ENCODE results near the gene EDNRB.

GRCh38 chr13:77896536-77896935 lies 22.1 kb downstream of the EDNRB start:
- TF ChIP-seq, protein P1, sequence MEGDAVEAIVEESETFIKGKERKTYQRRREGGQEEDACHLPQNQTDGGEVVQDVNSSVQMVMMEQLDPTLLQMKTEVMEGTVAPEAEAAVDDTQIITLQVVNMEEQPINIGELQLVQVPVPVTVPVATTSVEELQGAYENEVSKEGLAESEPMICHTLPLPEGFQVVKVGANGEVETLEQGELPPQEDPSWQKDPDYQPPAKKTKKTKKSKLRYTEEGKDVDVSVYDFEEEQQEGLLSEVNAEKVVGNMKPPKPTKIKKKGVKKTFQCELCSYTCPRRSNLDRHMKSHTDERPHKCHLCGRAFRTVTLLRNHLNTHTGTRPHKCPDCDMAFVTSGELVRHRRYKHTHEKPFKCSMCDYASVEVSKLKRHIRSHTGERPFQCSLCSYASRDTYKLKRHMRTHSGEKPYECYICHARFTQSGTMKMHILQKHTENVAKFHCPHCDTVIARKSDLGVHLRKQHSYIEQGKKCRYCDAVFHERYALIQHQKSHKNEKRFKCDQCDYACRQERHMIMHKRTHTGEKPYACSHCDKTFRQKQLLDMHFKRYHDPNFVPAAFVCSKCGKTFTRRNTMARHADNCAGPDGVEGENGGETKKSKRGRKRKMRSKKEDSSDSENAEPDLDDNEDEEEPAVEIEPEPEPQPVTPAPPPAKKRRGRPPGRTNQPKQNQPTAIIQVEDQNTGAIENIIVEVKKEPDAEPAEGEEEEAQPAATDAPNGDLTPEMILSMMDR (IDR thresholded peaks at IDR 0.05; ENCODE audit: poor library complexity) = no peak
- TF ChIP-seq EZH2 (IDR thresholded peaks at IDR 0.05; ENCODE audit: borderline replicate concordance) (no peak), EZH2phosphoT487 (IDR thresholded peaks at IDR 0.05; ENCODE audit: low read depth, severe bottlenecking, unreplicated experiment) (no peak)
